ENCODE data around the gene TNIK.
"Not testable (repeated sequence)": the region's sequence is repeated elsewhere in the genome, so short reads cannot be mapped to it uniquely, and the experiment has no call there.

GRCh38 chr3:171119402-171119801, 340.8 kb downstream of the TNIK start:
- not testable (repeated sequence) for TF ChIP-seq CTCF (conservative IDR thresholded peaks at IDR 0.05); ZFX (IDR thresholded peaks at IDR 0.05)
